Iris pigment epithelial cell (primary cell): ENCODE measurements around the gene HORMAD2.

ENCODE experiments used
- DNase-seq: peaks from one replicate; pipeline ENCODE4 v3.0.0-alpha.2; 2011; ENCODE audit warnings: low read depth

Gene HORMAD2

GRCh38 chr22:30079952-30080533 is at the start of gene HORMAD2:
TSS of gene HORMAD2 (plus strand) at chr22:30080464. CDS start at chr22:30093953, 13,489 bp downstream.
- DNase-seq = peak; percentile 68

GRCh38 chr22:30031328-30031727 is 48.9 kb upstream of the HORMAD2 start:
- no peak for DNase-seq

- no peak for DNase-seq
These were observed 48.4 kb upstream of the HORMAD2 start for GRCh38 chr22:30031764-30032455.

- DNase-seq = no peak
These were observed 47.1 kb upstream of the HORMAD2 start for GRCh38 chr22:30033137-30033536.

GRCh38 chr22:30033901-30034300 is 46.4 kb upstream of the HORMAD2 start:
- no peak for DNase-seq

- DNase-seq = no peak
These were observed 43.6 kb upstream of the HORMAD2 start for GRCh38 chr22:30036656-30037055.

- peak; percentile 83 for DNase-seq
These were observed 42.0 kb upstream of the HORMAD2 start for GRCh38 chr22:30038219-30038618.

GRCh38 chr22:30040499-30041260 is 39.6 kb upstream of the HORMAD2 start:
- DNase-seq = no peak

- no peak for DNase-seq
These were observed 38.8 kb upstream of the HORMAD2 start for GRCh38 chr22:30041475-30041874.

- no peak for DNase-seq
These were observed 38.4 kb upstream of the HORMAD2 start for GRCh38 chr22:30041881-30042280.

- no peak for DNase-seq
These were observed 37.1 kb upstream of the HORMAD2 start for GRCh38 chr22:30043161-30043560.

- peak; percentile 92 for DNase-seq
These were observed 35.9 kb upstream of the HORMAD2 start for GRCh38 chr22:30044369-30044768.

- DNase-seq = no peak
These were observed 35.3 kb upstream of the HORMAD2 start for GRCh38 chr22:30044881-30045493.

- no peak for DNase-seq
These were observed 34.8 kb upstream of the HORMAD2 start for GRCh38 chr22:30045494-30045887.

- no peak for DNase-seq
These were observed 34.2 kb upstream of the HORMAD2 start for GRCh38 chr22:30045901-30046715.

- no peak for DNase-seq
These were observed 33.4 kb upstream of the HORMAD2 start for GRCh38 chr22:30046716-30047363.

GRCh38 chr22:30047364-30047738 is 32.9 kb upstream of the HORMAD2 start:
- peak; percentile 31 for DNase-seq

- no peak for DNase-seq
These were observed 31.6 kb upstream of the HORMAD2 start for GRCh38 chr22:30048681-30049080.

GRCh38 chr22:30054067-30054763 is 26.0 kb upstream of the HORMAD2 start:
- no peak for DNase-seq

GRCh38 chr22:30054764-30055069 is 25.5 kb upstream of the HORMAD2 start:
- DNase-seq = no peak

- no peak for DNase-seq
These were observed 24.2 kb upstream of the HORMAD2 start for GRCh38 chr22:30056015-30056414.
